GM13976 (cell line): ENCODE data around the gene CST8.

Experiments
- DNase-seq: peaks from one replicate; pipeline ENCODE4 v3.0.0; 2012; ENCODE audit warnings: low spot score
- CTCF ChIP-seq: IDR thresholded peaks from 2 replicates; pipeline ENCODE4 v1.5.1; 2012; ENCODE audit warnings: borderline replicate concordance, mild to moderate bottlenecking; ENCODE audit not compliant: insufficient read depth; ENCODE audit errors: extremely low read depth, missing control alignments, control extremely low read depth
- in situ Hi-C: fragments of 300-500 bp; cut with MboI; formaldehyde crosslinking; loops from one replicate; pipeline ENCODE4 v1.12.0; 2022; ENCODE audit warnings: low sequenced_read_pairs, mixed read lengths, inconsistent platforms; ENCODE audit not compliant: unreplicated experiment

Gene CST8

GRCh38 chr20:23544133-23544532 lies 53.2 kb downstream of the CST8 start:
- in situ Hi-C loops = no loop called here
- no peak for TF ChIP-seq CTCF
- no peak for DNase-seq
